Esophagus squamous epithelium (tissue), 4 donors: ENCODE results near the gene CYP2A13.

Source experiments
- POLR2A ChIP-seq, 4 donors: fragments of 450-650 bp; IDR thresholded peaks; one replicate each; pipeline ENCODE4 v1.6.1; 2017; ENCODE audit warnings: antibody characterized with exemption in 4 of 4, mild to moderate bottlenecking in 4 of 4, moderate library complexity in 3 of 4
- TF ChIP-seq, protein P1 (sequence below), 6 experiments: fragments of 450-650 bp in 4 of 6; fragments of 200-600 bp in 2 of 6; sonication (generic) in 2 of 6; IDR thresholded peaks; one replicate each; pipeline ENCODE4 v1.5.1; 2016 to 2019; ENCODE audit warnings: antibody characterized with exemption in 6 of 6, mild to moderate bottlenecking in 4 of 6, moderate library complexity in 4 of 6

- TF ChIP-seq, protein P1, sequence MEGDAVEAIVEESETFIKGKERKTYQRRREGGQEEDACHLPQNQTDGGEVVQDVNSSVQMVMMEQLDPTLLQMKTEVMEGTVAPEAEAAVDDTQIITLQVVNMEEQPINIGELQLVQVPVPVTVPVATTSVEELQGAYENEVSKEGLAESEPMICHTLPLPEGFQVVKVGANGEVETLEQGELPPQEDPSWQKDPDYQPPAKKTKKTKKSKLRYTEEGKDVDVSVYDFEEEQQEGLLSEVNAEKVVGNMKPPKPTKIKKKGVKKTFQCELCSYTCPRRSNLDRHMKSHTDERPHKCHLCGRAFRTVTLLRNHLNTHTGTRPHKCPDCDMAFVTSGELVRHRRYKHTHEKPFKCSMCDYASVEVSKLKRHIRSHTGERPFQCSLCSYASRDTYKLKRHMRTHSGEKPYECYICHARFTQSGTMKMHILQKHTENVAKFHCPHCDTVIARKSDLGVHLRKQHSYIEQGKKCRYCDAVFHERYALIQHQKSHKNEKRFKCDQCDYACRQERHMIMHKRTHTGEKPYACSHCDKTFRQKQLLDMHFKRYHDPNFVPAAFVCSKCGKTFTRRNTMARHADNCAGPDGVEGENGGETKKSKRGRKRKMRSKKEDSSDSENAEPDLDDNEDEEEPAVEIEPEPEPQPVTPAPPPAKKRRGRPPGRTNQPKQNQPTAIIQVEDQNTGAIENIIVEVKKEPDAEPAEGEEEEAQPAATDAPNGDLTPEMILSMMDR (IDR thresholded peaks at IDR 0.05): no peak
- no peak for TF ChIP-seq POLR2A (IDR thresholded peaks at IDR 0.05)
Measured at GRCh38 chr19:41106177-41106576, 17.9 kb downstream of the CYP2A13 start.
